A673 (cell line): Measurements from ENCODE around the gene UBE2D2. TPM values are rescaled to one million over a fixed set of nuclear protein-coding genes. Genes with fewer than 3 reads are reported as not detected.

Experiments
- BruUV-seq: library from RNA; stranded (reverse); fragments of 400-500 nt; replicated peaks from 2 replicates; lab custom pipeline; 2021; lab: Mats Ljungman, UMichigan
- CTCF ChIA-PET: fragments of 300-600 bp; sonication (Branson Sonifier 250); formaldehyde crosslinking; loops from one replicate; lab custom pipeline; 2022; ENCODE audit warnings: antibody characterized with exemption; lab: Charles Lee
- POLR2A ChIA-PET: fragments of 300-600 bp; sonication (Branson Sonifier 250); formaldehyde crosslinking; loops from one replicate; lab custom pipeline; 2022; ENCODE audit warnings: antibody characterized with exemption; ENCODE audit not compliant: low non-redundant PET; lab: Charles Lee
- DNase-seq: peaks from one replicate; pipeline ENCODE4 v3.0.0-alpha.2; 2015; ENCODE audit warnings: low spot score
- H3K27ac ChIP-seq: fragments of 200-600 bp; sonication (generic); 2 replicates; pipeline ENCODE4 v1.5.1; 2016; ENCODE audit warnings: mixed run types, low read depth, mild to moderate bottlenecking, mixed read lengths, antibody characterized with exemption, low read length; ENCODE audit not compliant: poor library complexity, severe bottlenecking
- H3K27me3 ChIP-seq: fragments of 200-600 bp; sonication (generic); replicated peaks from 2 replicates; pipeline ENCODE4 v1.6.1; 2017; ENCODE audit warnings: mixed run types, low read depth, mild to moderate bottlenecking, mixed read lengths, antibody characterized with exemption, low read length; ENCODE audit not compliant: insufficient read depth, poor library complexity
- H3K36me3 ChIP-seq: fragments of 200-600 bp; sonication (generic); 2 replicates; pipeline ENCODE4 v1.6.1; 2016; ENCODE audit warnings: mixed run types, mild to moderate bottlenecking, mixed read lengths, antibody characterized with exemption, low read length; ENCODE audit not compliant: insufficient read depth, poor library complexity, severe bottlenecking
- H3K4me1 ChIP-seq: fragments of 200-600 bp; sonication (generic); 2 replicates; pipeline ENCODE4 v1.6.1; 2017; ENCODE audit warnings: mixed run types, mild to moderate bottlenecking, mixed read lengths, antibody characterized with exemption, low read length; ENCODE audit not compliant: insufficient read depth, poor library complexity, severe bottlenecking
- H3K4me3 ChIP-seq: fragments of 200-600 bp; sonication (generic); 2 replicates; pipeline ENCODE4 v1.5.1; 2016; ENCODE audit warnings: low read depth, mixed run types, mild to moderate bottlenecking, mixed read lengths, low read length; ENCODE audit not compliant: poor library complexity, severe bottlenecking
- H3K9me3 ChIP-seq: fragments of 200-600 bp; sonication (generic); 2 replicates; pipeline ENCODE4 v1.6.1; 2016; ENCODE audit warnings: mixed run types, low read depth, mild to moderate bottlenecking, mixed read lengths, antibody characterized with exemption, low read length; ENCODE audit not compliant: poor library complexity, severe bottlenecking
- EZH2 ChIP-seq: fragments of 200-600 bp; sonication (generic); IDR thresholded peaks from 2 replicates; pipeline ENCODE4 v1.6.1; 2017; ENCODE audit warnings: borderline replicate concordance, low read depth, mild to moderate bottlenecking, mixed read lengths, antibody characterized with exemption, low read length; ENCODE audit not compliant: poor library complexity, severe bottlenecking
- intact Hi-C: fragments of 100-400 bp; cut with micrococcal nuclease; formaldehyde crosslinking; loops from one replicate; pipeline ENCODE4 v1.10.0; 2022; ENCODE audit not compliant: unreplicated experiment
- total RNA-seq: library from RNA; stranded (reverse); gene quantifications from 2 replicates; pipeline ENCODE4 v1.2.3, GENCODE V29; 2021
- TF ChIP-seq, protein P1 (sequence below): fragments of 300-800, 200-600 bp; sonication (generic); conservative IDR thresholded peaks from 2 replicates; pipeline ENCODE4 v1.5.1; 2017; ENCODE audit warnings: low read depth, mild to moderate bottlenecking, antibody characterized with exemption, low read length, moderate library complexity, mixed read lengths

Gene UBE2D2
- total RNA-seq, 1 experiment from 2014 or later, result 186 TPM

DNA sequence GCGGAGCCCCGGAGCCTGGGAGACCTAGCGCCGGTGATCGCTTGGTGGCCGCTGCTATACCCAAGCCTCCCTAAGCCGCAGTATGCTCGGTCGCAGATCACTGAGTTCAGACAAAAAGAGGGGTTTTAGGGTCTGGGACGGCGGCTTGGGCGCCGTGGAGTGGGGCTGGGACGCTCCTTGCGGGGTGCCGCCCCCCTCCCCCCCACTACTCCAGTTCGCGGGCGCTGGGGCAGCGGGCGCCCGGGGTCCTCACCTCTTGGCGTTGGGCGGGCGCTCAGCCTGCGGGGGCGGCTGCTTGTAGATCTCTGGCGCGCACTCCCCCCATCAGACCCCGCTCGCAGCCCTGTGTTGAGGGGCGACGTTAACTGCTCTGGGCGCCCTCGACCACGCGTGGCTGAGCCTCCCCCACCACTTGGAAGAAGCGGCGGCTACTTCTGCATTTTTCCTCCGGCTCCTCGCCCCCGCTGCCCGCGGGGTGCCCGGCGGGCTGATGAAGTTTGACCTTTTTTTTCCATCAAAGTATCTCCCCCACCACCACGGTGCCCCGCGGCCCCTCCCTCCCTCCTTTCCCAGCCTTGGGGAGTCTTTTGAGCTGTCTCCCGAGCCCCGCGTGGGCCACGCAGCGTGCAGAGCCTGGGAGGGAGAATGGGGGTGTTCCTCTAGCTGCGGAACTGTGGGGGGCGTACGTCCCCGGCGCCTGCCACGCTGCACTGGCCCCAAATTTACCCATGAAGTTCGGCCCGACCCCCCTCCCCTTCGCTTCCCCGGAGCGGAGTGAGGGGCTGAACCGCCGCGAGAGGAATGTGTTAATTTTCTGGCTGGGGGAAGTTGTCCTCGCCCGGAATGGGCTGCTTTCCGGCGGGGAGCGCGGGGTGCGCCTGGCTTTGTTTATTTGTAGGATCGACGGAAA is 88.2 kb downstream of the UBE2D2 start:
- H3K36me3 ChIP-seq, result no peaks in the 10 kb centered on the region
- intact Hi-C loops, result no loop called here
- POLR2A ChIA-PET, result no interaction called here
- peaks cover 41% of the 10 kb centered on the region for H3K4me1 ChIP-seq
- CTCF ChIA-PET, result interaction anchor here (0.9 to 1.7 kb wide), 2 partner anchors 12 kb away, joined by 3 to 12 read pairs; no protein-coding TSS in a partner anchor
- no peaks in the 10 kb centered on the region for H3K27me3 ChIP-seq
- TF ChIP-seq, protein P1, sequence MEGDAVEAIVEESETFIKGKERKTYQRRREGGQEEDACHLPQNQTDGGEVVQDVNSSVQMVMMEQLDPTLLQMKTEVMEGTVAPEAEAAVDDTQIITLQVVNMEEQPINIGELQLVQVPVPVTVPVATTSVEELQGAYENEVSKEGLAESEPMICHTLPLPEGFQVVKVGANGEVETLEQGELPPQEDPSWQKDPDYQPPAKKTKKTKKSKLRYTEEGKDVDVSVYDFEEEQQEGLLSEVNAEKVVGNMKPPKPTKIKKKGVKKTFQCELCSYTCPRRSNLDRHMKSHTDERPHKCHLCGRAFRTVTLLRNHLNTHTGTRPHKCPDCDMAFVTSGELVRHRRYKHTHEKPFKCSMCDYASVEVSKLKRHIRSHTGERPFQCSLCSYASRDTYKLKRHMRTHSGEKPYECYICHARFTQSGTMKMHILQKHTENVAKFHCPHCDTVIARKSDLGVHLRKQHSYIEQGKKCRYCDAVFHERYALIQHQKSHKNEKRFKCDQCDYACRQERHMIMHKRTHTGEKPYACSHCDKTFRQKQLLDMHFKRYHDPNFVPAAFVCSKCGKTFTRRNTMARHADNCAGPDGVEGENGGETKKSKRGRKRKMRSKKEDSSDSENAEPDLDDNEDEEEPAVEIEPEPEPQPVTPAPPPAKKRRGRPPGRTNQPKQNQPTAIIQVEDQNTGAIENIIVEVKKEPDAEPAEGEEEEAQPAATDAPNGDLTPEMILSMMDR, result 0 out of 2 replicates have a peak, but pooled peaks have one; percentile 22
- TF ChIP-seq EZH2, result no peak
- H3K9me3 ChIP-seq, result no peaks in the 10 kb centered on the region
- DNase-seq, result peak; percentile 66
- BruUV-seq, result no TSS peak
- H3K27ac ChIP-seq, result peak overlapping the region; percentile 78
- H3K4me3 ChIP-seq, result peak overlapping the region; percentile 90

DNA sequence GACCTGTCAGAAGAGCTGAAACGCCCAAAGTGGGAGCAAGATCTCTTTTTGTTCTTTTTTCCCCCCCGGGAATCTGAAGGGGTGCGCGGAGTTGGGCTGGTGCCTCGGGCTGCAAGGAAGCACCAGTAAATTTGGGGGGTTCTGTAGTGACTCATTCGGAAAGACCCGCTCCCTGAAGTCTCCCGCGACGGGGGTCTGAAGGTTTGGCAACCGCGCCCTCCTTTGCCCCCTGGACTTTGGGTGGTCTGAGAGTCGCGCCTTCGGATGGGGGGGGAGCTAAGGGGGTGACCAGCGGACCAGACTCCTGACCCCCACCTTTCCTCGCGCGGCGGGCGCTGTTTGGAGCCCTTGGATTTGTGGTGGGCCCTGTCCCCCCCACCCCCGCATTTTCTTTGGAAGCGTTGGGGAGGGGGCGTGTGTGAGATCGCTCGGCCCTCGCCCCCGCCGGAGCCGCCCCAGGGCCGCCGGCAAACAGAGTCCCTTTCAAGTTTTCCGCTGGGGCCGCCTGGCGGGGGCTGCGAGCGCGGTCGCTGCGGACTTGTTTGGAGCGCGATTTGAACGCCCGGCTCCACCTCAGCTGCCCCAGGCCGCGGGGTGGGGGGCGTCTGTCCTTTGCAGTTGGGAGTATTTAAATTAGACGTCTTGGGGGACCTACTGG is 89.0 kb downstream of the UBE2D2 start:
- H3K27ac ChIP-seq, result peak overlapping the region; percentile 78
- POLR2A ChIA-PET, result interaction anchor here (0.7 kb wide), 1 partner anchor 92 kb away, joined by 3 read pairs; no protein-coding TSS in a partner anchor

DNA sequence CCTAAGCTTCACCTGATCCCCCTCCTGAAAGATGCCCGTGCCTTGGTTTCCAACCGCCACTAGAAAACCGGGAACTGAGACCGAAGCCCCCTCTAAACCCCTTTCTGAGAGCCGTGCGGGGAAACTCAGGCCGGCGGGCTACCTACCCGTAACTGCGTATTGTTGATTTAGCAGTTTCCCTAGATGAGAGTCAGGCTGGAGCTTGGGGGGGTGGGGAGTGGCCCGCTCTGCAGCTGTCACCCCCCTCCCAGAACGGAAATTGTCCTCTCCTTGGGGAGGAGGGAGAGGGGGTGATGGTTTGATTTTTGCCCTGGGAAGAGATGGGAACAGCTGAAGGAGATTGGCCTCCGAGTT is 89.5 kb downstream of the UBE2D2 start:
- intact Hi-C loops, result loop anchor here (5.0 kb wide), 2 partner anchors 47 to 97 kb away; no protein-coding TSS in a partner anchor
- BruUV-seq, result no TSS peak
- TF ChIP-seq, protein P1, result no peak; the same call in 1 of the 2 replicates
- no peak for TF ChIP-seq EZH2
- H3K9me3 ChIP-seq, result no peaks in the 10 kb centered on the region
- POLR2A ChIA-PET, result interaction anchor here (0.7 kb wide), 1 partner anchor 91 kb away, joined by 3 read pairs; no protein-coding TSS in a partner anchor
- H3K36me3 ChIP-seq, result no peaks in the 10 kb centered on the region
- peaks cover 55% of the 10 kb centered on the region for H3K4me1 ChIP-seq
- no peaks in the 10 kb centered on the region for H3K27me3 ChIP-seq
- peak overlapping the region; percentile 90 for H3K4me3 ChIP-seq
- no peak for DNase-seq
- CTCF ChIA-PET, result interaction anchor here (0.6 to 1.8 kb wide), 3 partner anchors 13 to 271 kb away, joined by 6 to 13 read pairs (median 10); no protein-coding TSS in a partner anchor
- H3K27ac ChIP-seq, result peak overlapping the region; percentile 78

More for the DNA sequence above, 89.0 kb downstream of the UBE2D2 start:
- no peaks in the 10 kb centered on the region for H3K9me3 ChIP-seq
- H3K4me3 ChIP-seq, result peak overlapping the region; percentile 90
- H3K27me3 ChIP-seq, result no peaks in the 10 kb centered on the region
- H3K4me1 ChIP-seq, result peaks cover 50% of the 10 kb centered on the region
- intact Hi-C loops, result loop anchor here (5.0 kb wide), 2 partner anchors 47 to 97 kb away; no protein-coding TSS in a partner anchor
- CTCF ChIA-PET, result interaction anchor here (0.6 kb wide), 1 partner anchor 271 kb away, joined by 10 read pairs; no protein-coding TSS in a partner anchor
- no peaks in the 10 kb centered on the region for H3K36me3 ChIP-seq
- TF ChIP-seq EZH2, result no peak
- TF ChIP-seq, protein P1, result peak; percentile 47
- peak; percentile 62 for DNase-seq
- BruUV-seq, result TSS peak; percentile 26
